Esophagus squamous epithelium (tissue), 5 donors: ENCODE results near the gene DHCR7. TPM values are rescaled to one million over a fixed set of nuclear protein-coding genes. Genes with fewer than 3 reads are reported as not detected.

Experiments
- DNase-seq: peaks from one replicate; lab custom pipeline; 2025; lab: John Stamatoyannopoulos, UW
- H3K27ac ChIP-seq, 4 donors: fragments of 200-600 bp; sonication (generic); one replicate each; pipeline ENCODE4 v1.5.1; 2016 to 2019; ENCODE audit warnings: mild to moderate bottlenecking in 1 of 4
- H3K27me3 ChIP-seq, 4 donors: fragments of 200-600 bp; sonication (generic); 1 replicate in 3 of 4; 2 replicates in 1 of 4; pipeline versions ENCODE4 v1.5.1 to v1.6.0; 2017 to 2021; ENCODE audit warnings: antibody characterized with exemption in 1 of 4
- H3K36me3 ChIP-seq, 3 donors: fragments of 200-600 bp; sonication (generic); one replicate each; pipeline ENCODE4 v1.5.1; 2016 to 2019
- H3K4me1 ChIP-seq, 3 donors: fragments of 200-600 bp; sonication (generic); one replicate each; pipeline ENCODE4 v1.5.1; 2017 to 2019
- H3K4me3 ChIP-seq, 4 donors: fragments of 200-600 bp; sonication (generic); 1 replicate in 3 of 4; 2 replicates in 1 of 4; pipeline ENCODE4 v1.5.1; 2016 to 2019; ENCODE audit warnings: mild to moderate bottlenecking in 2 of 4, moderate library complexity in 1 of 4
- H3K9me3 ChIP-seq, 3 donors: fragments of 200-600 bp; sonication (generic); one replicate each; pipeline ENCODE4 v1.5.1; 2016 to 2019
- POLR2A ChIP-seq, 4 donors: fragments of 450-650 bp; IDR thresholded peaks; one replicate each; pipeline ENCODE4 v1.6.1; 2017; ENCODE audit warnings: antibody characterized with exemption in 4 of 4, mild to moderate bottlenecking in 4 of 4, moderate library complexity in 3 of 4
- WGBS, 2 donors: methylation state at CpG; one replicate each; pipeline ENCODE4 v1.1.5; 2018; 5-methylcytosine and 5-hydroxymethylcytosine counted together
- intact Hi-C: fragments of 100-400 bp; cut with DNase I; formaldehyde crosslinking; loops from one replicate; pipeline ENCODE4 v1.15.0; 2022
- total RNA-seq, 4 donors: library from RNA; depleted of rRNA; stranded (reverse); fragments of >200 nt; gene quantifications; one replicate each; pipeline ENCODE4 v1.1.0, GENCODE V29; 2016
- TF ChIP-seq, protein P1 (sequence below), 6 experiments: fragments of 450-650 bp in 4 of 6; fragments of 200-600 bp in 2 of 6; sonication (generic) in 2 of 6; IDR thresholded peaks; one replicate each; pipeline ENCODE4 v1.5.1; 2016 to 2019; ENCODE audit warnings: antibody characterized with exemption in 6 of 6, mild to moderate bottlenecking in 4 of 6, moderate library complexity in 4 of 6
- donor health status: DM: yes; HTN: yes; CAD: no.

Gene DHCR7
- total RNA-seq, 4 donors from 2014 or later, result 22.5 to 86.1 (median 36.5) TPM

DNA sequence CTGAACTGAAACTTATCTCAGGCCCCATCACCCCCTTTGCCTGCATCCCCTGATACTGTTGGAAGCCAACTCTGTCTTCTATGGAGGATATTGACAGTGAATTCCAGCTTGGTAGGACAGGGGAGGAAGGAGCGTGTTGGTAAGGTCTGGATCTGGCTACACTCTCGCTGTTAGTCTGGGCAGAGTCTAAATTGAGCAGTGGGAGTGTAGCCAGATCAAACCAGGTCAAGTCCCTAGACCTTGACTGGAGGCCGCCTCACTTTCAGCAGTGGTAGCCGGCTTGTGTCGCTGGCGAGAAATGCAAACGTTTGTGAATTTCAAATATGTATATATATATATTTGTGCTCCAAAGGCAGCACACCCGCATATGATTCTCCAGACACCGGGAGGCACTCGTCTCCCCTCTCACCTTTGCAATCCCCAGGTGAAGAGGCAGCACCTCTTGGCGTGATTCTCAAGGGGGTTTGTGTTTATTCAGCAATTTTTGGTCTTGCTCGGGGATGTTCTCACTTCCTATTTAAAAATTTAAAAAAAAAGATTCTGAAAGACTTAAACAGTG, 26.7 kb downstream of the DHCR7 start:
- H3K4me1 ChIP-seq, result peaks cover 0 to 9% (median 0%) of the 10 kb centered on the region in 3 donors
- no peaks in the 10 kb centered on the region for H3K36me3 ChIP-seq
- WGBS, 2 donors, result 79 to 87% methylated on average over 12 of the region's 12 CpGs
- TF ChIP-seq POLR2A (IDR thresholded peaks at IDR 0.05), result no peak
- TF ChIP-seq, protein P1, sequence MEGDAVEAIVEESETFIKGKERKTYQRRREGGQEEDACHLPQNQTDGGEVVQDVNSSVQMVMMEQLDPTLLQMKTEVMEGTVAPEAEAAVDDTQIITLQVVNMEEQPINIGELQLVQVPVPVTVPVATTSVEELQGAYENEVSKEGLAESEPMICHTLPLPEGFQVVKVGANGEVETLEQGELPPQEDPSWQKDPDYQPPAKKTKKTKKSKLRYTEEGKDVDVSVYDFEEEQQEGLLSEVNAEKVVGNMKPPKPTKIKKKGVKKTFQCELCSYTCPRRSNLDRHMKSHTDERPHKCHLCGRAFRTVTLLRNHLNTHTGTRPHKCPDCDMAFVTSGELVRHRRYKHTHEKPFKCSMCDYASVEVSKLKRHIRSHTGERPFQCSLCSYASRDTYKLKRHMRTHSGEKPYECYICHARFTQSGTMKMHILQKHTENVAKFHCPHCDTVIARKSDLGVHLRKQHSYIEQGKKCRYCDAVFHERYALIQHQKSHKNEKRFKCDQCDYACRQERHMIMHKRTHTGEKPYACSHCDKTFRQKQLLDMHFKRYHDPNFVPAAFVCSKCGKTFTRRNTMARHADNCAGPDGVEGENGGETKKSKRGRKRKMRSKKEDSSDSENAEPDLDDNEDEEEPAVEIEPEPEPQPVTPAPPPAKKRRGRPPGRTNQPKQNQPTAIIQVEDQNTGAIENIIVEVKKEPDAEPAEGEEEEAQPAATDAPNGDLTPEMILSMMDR (IDR thresholded peaks at IDR 0.05), result no peak
- no peak overlapping the region for H3K27ac ChIP-seq
- no peak overlapping the region for H3K4me3 ChIP-seq
- intact Hi-C loops, result no loop called here
- no peaks in the 10 kb centered on the region for H3K9me3 ChIP-seq
- H3K27me3 ChIP-seq, result peaks cover 0 to 41% (median 0%) of the 10 kb centered on the region in 4 donors
- DNase-seq, result no peak

DNA sequence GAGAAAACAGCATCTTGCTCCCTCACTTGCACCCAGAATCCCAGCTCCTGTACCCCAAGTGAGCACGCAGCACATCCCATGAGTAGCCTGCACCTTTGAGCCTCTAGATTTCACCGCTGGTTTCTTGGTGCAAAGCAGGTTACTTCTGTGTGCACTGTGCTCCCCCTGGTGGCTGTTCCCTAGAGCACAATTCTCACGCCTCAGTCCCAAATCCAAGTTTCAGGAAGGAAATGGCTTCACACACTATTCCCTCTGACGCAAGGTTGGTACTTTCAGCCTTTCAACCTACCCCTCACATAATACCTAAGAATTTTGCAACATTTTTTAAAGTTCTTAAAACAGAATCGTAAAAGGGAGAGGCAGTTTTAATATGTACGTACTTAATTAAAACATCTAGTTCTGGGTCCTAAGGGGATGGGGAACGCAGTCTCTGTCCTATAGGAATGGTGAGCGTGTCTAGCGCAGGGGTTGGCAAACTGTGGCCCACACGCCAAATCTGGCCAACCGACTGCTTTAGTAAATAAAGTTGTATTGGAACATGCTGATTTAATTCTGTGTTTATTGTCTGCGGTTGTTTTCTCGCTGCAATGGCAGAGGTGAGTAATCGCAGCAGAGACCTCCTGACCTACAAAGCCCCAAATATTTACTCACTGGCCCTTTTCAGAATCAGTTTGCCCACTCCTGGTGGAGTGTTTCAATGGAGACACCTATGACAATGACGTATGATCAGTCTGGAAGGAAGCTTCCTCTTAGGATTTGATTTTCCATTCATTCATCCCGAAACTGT, 27.5 kb downstream of the DHCR7 start:
- 58 to 62% methylated on average over 15 to 16 of the region's 16 CpGs for WGBS, 2 donors

DNA sequence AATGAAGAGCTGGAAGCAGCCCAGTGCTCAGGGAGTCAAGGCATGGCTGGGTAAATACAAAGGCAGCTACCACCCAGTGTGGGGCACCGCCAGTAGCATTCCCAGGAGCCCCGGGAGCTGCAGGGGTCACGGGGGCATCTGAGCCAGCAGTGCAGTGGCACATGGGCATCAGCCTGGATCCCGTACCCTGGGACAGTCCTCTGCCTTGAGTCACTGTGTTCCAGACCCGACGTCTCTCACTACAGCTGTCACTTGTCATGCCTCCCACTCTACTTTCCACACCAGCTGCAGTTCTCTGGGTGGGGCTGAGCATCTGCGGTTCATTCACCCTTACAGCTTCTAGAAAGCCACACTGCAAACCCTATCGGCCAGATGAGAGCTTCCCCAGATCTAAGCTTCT, 29.6 kb downstream of the DHCR7 start:
- WGBS, 2 donors, result 59 to 66% methylated on average over 3 to 8 of the region's 8 CpGs
- intact Hi-C loops, result no loop called here

More for the DNA sequence above, 27.5 kb downstream of the DHCR7 start:
- Histone ChIP-seq H3K36me3 (no peaks in the 10 kb centered on the region), H3K27me3 (peaks cover 0 to 41% (median 0%) of the 10 kb centered on the region in 4 donors), H3K4me3 (no peak overlapping the region), H3K27ac (no peak overlapping the region), H3K4me1 (peaks cover 0 to 4% (median 0%) of the 10 kb centered on the region in 3 donors), H3K9me3 (no peaks in the 10 kb centered on the region)
- TF ChIP-seq, protein P1 (IDR thresholded peaks at IDR 0.05), result peak; percentile 37 to 72 (median 62)
- no peak for TF ChIP-seq POLR2A (IDR thresholded peaks at IDR 0.05)
- DNase-seq, result no peak
- intact Hi-C loops, result no loop called here

DNA sequence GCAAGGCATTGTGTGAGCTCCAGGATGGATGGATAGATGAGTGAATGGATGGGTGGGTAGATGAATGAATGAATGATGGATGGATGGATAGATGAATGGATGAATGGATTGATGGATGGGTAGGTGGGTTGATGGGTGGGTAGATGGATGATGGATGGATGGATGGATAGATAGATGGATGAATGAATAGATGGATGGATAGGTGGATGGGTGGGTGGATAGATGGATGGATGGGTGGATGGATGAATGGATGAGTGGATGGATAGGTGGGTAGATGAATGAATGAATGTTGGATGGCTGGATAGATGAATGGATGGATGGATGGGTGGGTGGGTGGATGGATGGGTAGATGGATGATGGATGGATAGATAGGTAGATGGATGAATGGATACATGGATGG, 33.5 kb downstream of the DHCR7 start:
- Histone ChIP-seq H3K4me3 (no peak overlapping the region), H3K27me3 (peaks cover 0 to 11% (median 0%) of the 10 kb centered on the region in 4 donors), H3K9me3 (no peaks in the 10 kb centered on the region), H3K27ac (no peak overlapping the region), H3K36me3 (no peaks in the 10 kb centered on the region), H3K4me1 (no peaks in the 10 kb centered on the region)
- intact Hi-C loops, result no loop called here
- DNase-seq, result no peak
- no peak for TF ChIP-seq POLR2A (IDR thresholded peaks at IDR 0.05)
- TF ChIP-seq, protein P1 (IDR thresholded peaks at IDR 0.05), result no peak

More for the DNA sequence above, 29.6 kb downstream of the DHCR7 start:
- Histone ChIP-seq H3K27ac (no peak overlapping the region), H3K4me1 (no peaks in the 10 kb centered on the region), H3K36me3 (no peaks in the 10 kb centered on the region), H3K4me3 (no peak overlapping the region), H3K27me3 (peaks cover 0 to 30% (median 0%) of the 10 kb centered on the region in 4 donors), H3K9me3 (no peaks in the 10 kb centered on the region)
- no peak for TF ChIP-seq POLR2A (IDR thresholded peaks at IDR 0.05)
- no peak for DNase-seq

DNA sequence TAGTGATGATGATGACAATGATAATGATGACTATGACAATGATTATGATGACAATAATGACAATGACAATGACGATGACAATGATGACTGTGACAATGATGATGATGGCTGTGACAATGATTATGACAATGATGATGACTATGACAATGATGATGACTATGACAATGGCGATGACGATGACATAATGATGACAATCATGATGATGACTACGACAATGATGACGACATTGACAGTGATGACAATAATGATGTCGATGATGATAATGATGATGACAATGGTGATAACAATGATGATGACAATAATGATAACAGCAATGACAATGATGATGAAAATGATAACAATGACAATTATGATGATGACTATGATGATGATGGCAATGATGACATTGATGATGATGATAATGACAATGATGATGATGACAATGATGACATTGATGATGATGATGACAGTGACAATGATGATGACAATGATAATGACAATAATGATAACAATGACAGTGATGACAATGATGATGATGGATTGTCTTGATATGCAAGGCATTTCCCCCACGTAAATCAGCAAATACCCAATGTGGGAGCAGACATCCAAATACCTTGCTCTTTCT, 37.7 kb downstream of the DHCR7 start:
- TF ChIP-seq, protein P1 (IDR thresholded peaks at IDR 0.05), result no peak
- no peak for TF ChIP-seq POLR2A (IDR thresholded peaks at IDR 0.05)
- H3K9me3 ChIP-seq, result no peaks in the 10 kb centered on the region
- WGBS, 2 donors, result 76 to 82% methylated on average over 7 of the region's 7 CpGs
- DNase-seq, result no peak
- H3K4me1 ChIP-seq, result no peaks in the 10 kb centered on the region
- no peaks in the 10 kb centered on the region for H3K36me3 ChIP-seq
- no peak overlapping the region for H3K27ac ChIP-seq
- H3K4me3 ChIP-seq, result no peak overlapping the region
- peaks cover 0 to 33% (median 0%) of the 10 kb centered on the region in 4 donors for H3K27me3 ChIP-seq
- intact Hi-C loops, result no loop called here
